Thyroid gland (tissue), 4 donors: ENCODE data around the gene ALPK3. TPM values are rescaled to one million over a fixed set of nuclear protein-coding genes. Genes with fewer than 3 reads are reported as not detected.

Experiments used
- DNase-seq, 2 donors: peaks; one replicate each; pipeline ENCODE4 v3.0.0-alpha.2; 2019
- H3K27ac ChIP-seq, 3 donors: fragments of 200-600 bp; sonication (generic); 1 replicate in 2 of 3; 2 replicates in 1 of 3; pipeline ENCODE4 v1.5.1; 2016 to 2019; ENCODE audit warnings: mild to moderate bottlenecking in 1 of 3, moderate library complexity in 1 of 3
- H3K27me3 ChIP-seq: fragments of 200-600 bp; sonication (generic); one replicate; pipeline ENCODE4 v1.5.1; 2019
- H3K36me3 ChIP-seq, 2 donors: fragments of 200-600 bp; sonication (generic); one replicate each; pipeline ENCODE4 v1.5.1; 2016 to 2019
- H3K4me1 ChIP-seq, 2 donors: fragments of 200-600 bp; sonication (generic); one replicate each; pipeline ENCODE4 v1.5.1; 2017 to 2019
- H3K4me3 ChIP-seq, 3 donors: fragments of 200-600 bp; sonication (generic); replicated peaks in 1 of 3; 1 replicate in 2 of 3; 2 replicates in 1 of 3; pipeline ENCODE4 v1.5.1; 2016; ENCODE audit warnings: mild to moderate bottlenecking in 1 of 3
- H3K9me3 ChIP-seq: fragments of 200-600 bp; sonication (generic); one replicate; pipeline ENCODE4 v1.5.1; 2017
- POLR2A ChIP-seq, 2 donors: fragments of 450-650 bp; IDR thresholded peaks; one replicate each; pipeline ENCODE4 v1.6.1; 2017; ENCODE audit warnings: antibody characterized with exemption in 2 of 2, mild to moderate bottlenecking in 2 of 2, moderate library complexity in 1 of 2
- WGBS, 2 donors: methylation state at CpG; one replicate each; pipeline ENCODE4 v1.1.5; 2017; 5-methylcytosine and 5-hydroxymethylcytosine counted together
- intact Hi-C: fragments of 100-400 bp; cut with DNase I; formaldehyde crosslinking; loops from one replicate; pipeline ENCODE4 v1.15.1; 2023
- total RNA-seq, 4 donors: library from RNA; depleted of rRNA; stranded (reverse); fragments of >200 nt; gene quantifications; one replicate each; pipeline ENCODE4 v1.2.3, GENCODE V29; 2016
- TF ChIP-seq, protein P1 (sequence below), 6 experiments: fragments of 200-600 bp in 3 of 6; fragments of 450-650 bp in 3 of 6; sonication (generic) in 3 of 6; IDR thresholded peaks; one replicate each; pipeline ENCODE4 v1.5.1; 2016 to 2019; ENCODE audit warnings: antibody characterized with exemption in 6 of 6, mild to moderate bottlenecking in 2 of 6, inconsistent platforms in 1 of 6, moderate library complexity in 1 of 6

ALPK3 gene
- total RNA-seq, 4 donors from 2014 or later: 5.8 to 10.4 (median 7.4) TPM

DNA sequence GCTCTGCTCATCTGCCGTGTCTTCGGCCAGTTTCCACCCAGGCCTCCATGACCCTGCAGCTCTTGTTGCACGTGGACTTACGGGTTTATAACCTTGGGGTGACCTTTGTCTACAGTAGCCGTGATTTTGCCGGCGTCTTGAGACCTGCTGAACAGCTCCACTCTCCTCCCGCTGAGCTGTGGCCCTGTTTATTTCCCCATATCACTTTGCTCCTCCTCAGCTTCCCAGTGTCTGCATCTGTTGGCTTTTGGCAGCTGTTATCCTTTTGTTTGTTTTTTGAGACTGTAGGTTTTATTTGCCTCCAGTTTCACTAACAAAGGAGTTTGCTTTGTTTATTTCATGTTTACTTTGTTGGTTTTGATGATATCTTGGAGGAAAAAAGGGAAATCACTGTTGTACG, 38.0 kb downstream of the ALPK3 start:
- Histone ChIP-seq H3K36me3 (peaks cover 0 to 5% of the 10 kb centered on the region in 2 donors), H3K27me3 (no peaks in the 10 kb centered on the region), H3K4me3 (no peak overlapping the region), H3K4me1 (no peaks in the 10 kb centered on the region), H3K27ac (no peak overlapping the region), H3K9me3 (no peaks in the 10 kb centered on the region)
- TF ChIP-seq POLR2A (IDR thresholded peaks at IDR 0.05): no peak
- TF ChIP-seq, protein P1, sequence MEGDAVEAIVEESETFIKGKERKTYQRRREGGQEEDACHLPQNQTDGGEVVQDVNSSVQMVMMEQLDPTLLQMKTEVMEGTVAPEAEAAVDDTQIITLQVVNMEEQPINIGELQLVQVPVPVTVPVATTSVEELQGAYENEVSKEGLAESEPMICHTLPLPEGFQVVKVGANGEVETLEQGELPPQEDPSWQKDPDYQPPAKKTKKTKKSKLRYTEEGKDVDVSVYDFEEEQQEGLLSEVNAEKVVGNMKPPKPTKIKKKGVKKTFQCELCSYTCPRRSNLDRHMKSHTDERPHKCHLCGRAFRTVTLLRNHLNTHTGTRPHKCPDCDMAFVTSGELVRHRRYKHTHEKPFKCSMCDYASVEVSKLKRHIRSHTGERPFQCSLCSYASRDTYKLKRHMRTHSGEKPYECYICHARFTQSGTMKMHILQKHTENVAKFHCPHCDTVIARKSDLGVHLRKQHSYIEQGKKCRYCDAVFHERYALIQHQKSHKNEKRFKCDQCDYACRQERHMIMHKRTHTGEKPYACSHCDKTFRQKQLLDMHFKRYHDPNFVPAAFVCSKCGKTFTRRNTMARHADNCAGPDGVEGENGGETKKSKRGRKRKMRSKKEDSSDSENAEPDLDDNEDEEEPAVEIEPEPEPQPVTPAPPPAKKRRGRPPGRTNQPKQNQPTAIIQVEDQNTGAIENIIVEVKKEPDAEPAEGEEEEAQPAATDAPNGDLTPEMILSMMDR (IDR thresholded peaks at IDR 0.05): no peak
- 70 to 86% methylated on average over 9 of the region's 9 CpGs for WGBS, 2 donors
- DNase-seq: no peak
- intact Hi-C loops: no loop called here

DNA sequence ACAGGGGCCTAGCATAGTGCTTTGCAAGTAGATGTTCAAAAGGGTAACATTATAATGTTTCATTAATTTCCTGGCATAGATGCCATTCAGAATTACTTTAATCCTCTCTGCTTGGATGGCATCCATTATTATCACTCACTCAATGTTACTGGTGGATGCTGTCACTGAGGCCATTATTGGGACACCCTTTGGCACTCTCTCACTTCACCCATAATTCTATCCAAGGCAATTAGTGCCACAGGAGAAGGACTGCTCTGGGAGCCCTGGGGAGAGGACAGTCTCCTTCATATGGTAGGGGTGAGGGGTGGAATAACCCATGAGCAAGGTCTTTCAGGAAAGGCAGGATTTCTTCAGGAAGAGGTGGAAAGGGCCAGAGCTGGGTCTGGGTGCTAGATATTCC, 38.6 kb downstream of the ALPK3 start:
- H3K4me1 ChIP-seq: no peaks in the 10 kb centered on the region
- no peaks in the 10 kb centered on the region for H3K27me3 ChIP-seq
- no peak for DNase-seq
- intact Hi-C loops: no loop called here
- H3K27ac ChIP-seq: no peak overlapping the region
- peaks cover 0 to 5% of the 10 kb centered on the region in 2 donors for H3K36me3 ChIP-seq
- no peak overlapping the region for H3K4me3 ChIP-seq
- no peaks in the 10 kb centered on the region for H3K9me3 ChIP-seq
- TF ChIP-seq, protein P1 (IDR thresholded peaks at IDR 0.05): no peak
- TF ChIP-seq POLR2A (IDR thresholded peaks at IDR 0.05): no peak

DNA sequence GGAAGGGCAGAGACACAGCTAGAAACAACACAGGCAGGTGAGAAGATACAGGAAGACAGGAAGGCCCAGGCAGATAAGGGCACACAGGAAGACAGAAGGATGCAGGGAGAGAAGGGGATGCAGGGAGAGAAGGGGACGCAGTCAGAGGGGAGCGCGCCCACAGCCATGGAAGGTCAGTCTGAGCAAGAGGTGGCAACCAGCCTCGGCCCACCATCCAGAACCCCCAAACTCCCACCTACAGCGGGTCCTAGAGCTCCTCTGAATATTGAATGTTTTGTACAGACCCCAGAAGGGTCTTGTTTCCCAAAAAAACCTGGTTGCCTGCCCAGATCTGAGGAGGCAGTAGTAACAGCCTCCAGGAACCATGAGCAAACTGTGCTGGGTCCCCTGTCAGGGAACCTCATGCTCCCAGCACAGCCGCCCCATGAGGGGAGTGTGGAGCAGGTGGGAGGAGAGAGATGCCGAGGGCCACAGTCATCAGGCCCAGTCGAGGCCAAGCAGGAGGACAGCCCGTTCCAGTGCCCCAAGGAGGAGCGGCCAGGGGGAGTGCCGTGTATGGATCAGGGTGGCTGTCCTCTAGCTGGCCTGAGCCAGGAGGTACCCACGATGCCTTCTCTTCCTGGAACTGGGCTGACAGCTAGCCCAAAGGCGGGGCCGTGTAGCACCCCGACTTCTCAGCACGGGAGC, 39.7 kb downstream of the ALPK3 start:
- intact Hi-C loops: no loop called here
- H3K36me3 ChIP-seq: peaks cover 0 to 5% of the 10 kb centered on the region in 2 donors
- no peaks in the 10 kb centered on the region for H3K4me1 ChIP-seq
- no peak for TF ChIP-seq POLR2A (IDR thresholded peaks at IDR 0.05)
- TF ChIP-seq, protein P1 (IDR thresholded peaks at IDR 0.05): no peak
- H3K27ac ChIP-seq: no peak overlapping the region
- no peaks in the 10 kb centered on the region for H3K9me3 ChIP-seq
- no peaks in the 10 kb centered on the region for H3K27me3 ChIP-seq
- H3K4me3 ChIP-seq: no peak overlapping the region
- DNase-seq: no peak
- 92 to 93% methylated on average over 8 to 13 of the region's 16 CpGs for WGBS, 2 donors

DNA sequence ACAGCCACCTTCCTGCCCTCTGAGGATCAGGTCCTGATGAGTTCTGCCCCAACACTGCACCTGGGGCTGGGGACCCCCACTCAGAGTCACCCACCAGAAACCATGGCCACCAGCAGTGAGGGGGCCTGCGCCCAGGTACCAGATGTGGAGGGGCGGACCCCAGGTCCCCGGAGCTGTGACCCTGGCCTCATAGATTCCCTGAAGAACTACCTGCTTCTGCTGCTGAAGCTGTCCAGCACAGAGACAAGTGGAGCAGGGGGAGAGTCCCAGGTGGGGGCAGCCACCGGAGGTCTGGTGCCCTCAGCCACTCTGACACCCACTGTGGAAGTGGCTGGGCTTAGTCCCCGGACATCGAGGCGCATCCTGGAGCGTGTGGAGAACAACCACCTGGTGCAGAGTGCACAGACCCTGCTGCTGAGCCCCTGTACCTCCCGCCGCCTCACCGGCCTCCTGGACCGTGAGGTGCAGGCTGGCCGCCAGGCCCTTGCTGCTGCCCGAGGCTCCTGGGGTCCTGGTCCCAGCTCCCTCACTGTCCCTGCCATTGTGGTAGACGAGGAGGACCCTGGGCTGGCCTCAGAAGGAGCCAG, 40.4 kb downstream of the ALPK3 start:
- Histone ChIP-seq H3K27ac (no peak overlapping the region), H3K4me1 (no peaks in the 10 kb centered on the region), H3K27me3 (no peaks in the 10 kb centered on the region), H3K9me3 (no peaks in the 10 kb centered on the region), H3K4me3 (no peak overlapping the region), H3K36me3 (peaks cover 0 to 5% of the 10 kb centered on the region in 2 donors)
- intact Hi-C loops: no loop called here
- TF ChIP-seq, protein P1 (IDR thresholded peaks at IDR 0.05): no peak
- TF ChIP-seq POLR2A (IDR thresholded peaks at IDR 0.05): no peak
- WGBS, 2 donors: 67 to 92% methylated on average over 1 to 10 of the region's 15 CpGs
- no peak for DNase-seq

DNA sequence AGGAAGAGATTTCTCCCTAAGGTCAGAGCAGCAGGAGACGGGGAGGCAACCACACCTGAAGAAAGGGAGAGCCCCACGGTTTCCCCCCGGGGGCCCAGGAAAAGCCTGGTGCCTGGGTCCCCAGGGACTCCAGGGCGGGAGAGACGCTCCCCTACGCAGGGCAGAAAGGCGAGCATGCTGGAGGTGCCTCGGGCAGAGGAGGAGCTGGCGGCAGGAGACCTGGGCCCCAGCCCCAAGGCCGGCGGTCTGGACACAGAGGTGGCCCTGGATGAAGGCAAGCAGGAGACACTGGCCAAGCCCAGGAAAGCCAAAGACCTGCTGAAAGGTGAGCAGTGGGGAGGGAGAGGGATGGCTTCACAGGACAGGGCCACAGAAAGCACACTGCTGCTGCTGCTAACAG, 41.1 kb downstream of the ALPK3 start:
- Histone ChIP-seq H3K27ac (no peak overlapping the region), H3K9me3 (no peaks in the 10 kb centered on the region), H3K4me3 (no peak overlapping the region), H3K27me3 (no peaks in the 10 kb centered on the region), H3K4me1 (no peaks in the 10 kb centered on the region), H3K36me3 (peaks cover 0 to 5% of the 10 kb centered on the region in 2 donors)
- WGBS, 2 donors: 94 to 97% methylated on average over 6 to 11 of the region's 11 CpGs
- no peak for TF ChIP-seq POLR2A (IDR thresholded peaks at IDR 0.05)
- TF ChIP-seq, protein P1 (IDR thresholded peaks at IDR 0.05): no peak
- intact Hi-C loops: no loop called here
- DNase-seq: no peak
